HL-60 (cell line): ENCODE results near the gene ZNF146.

Source experiments
- GABPA ChIP-seq: IDR thresholded peaks from 2 replicates; pipeline ENCODE4 v1.6.1; 2012; ENCODE audit warnings: low read depth
- POLR2AphosphoS5 ChIP-seq: IDR thresholded peaks from 2 replicates; pipeline ENCODE4 v1.6.1; 2012; ENCODE audit warnings: low read depth
- SPI1 ChIP-seq: IDR thresholded peaks from 2 replicates; pipeline ENCODE4 v1.6.1; 2012; ENCODE audit warnings: low read depth, mild to moderate bottlenecking, borderline replicate concordance
- TF ChIP-seq, protein P1 (sequence below): IDR thresholded peaks from one replicate; pipeline ENCODE4 v1.5.1; 2011; ENCODE audit warnings: low read length, control low read depth, inconsistent platforms; ENCODE audit not compliant: insufficient read depth
- TF ChIP-seq, protein P2 (sequence below): IDR thresholded peaks from 2 replicates; pipeline ENCODE4 v1.6.1; 2012; ENCODE audit warnings: low read depth; ENCODE audit not compliant: insufficient replicate concordance

DNA sequence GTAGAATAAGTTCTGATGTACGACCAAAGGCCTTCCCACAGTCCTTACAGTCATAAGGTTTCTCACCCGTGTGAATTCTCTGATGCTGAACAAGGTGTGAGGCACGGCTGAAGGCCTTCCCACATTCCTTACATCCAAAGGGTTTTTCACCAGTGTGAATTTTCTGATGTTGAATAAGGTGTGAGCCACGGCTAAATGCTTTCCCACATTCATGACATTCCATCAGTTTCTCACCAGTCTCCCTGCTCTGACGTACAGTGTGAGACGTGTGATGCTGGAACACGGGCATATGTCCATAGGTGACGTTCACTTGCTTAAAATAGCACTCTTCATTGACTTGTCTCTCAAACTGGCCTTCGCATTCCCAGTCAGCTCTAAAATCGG, 31.7 kb upstream of the ZNF146 start:
- TF ChIP-seq POLR2AphosphoS5 (no peak), GABPA (no peak), SPI1 (no peak)
- TF ChIP-seq, protein P1, sequence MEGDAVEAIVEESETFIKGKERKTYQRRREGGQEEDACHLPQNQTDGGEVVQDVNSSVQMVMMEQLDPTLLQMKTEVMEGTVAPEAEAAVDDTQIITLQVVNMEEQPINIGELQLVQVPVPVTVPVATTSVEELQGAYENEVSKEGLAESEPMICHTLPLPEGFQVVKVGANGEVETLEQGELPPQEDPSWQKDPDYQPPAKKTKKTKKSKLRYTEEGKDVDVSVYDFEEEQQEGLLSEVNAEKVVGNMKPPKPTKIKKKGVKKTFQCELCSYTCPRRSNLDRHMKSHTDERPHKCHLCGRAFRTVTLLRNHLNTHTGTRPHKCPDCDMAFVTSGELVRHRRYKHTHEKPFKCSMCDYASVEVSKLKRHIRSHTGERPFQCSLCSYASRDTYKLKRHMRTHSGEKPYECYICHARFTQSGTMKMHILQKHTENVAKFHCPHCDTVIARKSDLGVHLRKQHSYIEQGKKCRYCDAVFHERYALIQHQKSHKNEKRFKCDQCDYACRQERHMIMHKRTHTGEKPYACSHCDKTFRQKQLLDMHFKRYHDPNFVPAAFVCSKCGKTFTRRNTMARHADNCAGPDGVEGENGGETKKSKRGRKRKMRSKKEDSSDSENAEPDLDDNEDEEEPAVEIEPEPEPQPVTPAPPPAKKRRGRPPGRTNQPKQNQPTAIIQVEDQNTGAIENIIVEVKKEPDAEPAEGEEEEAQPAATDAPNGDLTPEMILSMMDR: no peak
- TF ChIP-seq, protein P2, sequence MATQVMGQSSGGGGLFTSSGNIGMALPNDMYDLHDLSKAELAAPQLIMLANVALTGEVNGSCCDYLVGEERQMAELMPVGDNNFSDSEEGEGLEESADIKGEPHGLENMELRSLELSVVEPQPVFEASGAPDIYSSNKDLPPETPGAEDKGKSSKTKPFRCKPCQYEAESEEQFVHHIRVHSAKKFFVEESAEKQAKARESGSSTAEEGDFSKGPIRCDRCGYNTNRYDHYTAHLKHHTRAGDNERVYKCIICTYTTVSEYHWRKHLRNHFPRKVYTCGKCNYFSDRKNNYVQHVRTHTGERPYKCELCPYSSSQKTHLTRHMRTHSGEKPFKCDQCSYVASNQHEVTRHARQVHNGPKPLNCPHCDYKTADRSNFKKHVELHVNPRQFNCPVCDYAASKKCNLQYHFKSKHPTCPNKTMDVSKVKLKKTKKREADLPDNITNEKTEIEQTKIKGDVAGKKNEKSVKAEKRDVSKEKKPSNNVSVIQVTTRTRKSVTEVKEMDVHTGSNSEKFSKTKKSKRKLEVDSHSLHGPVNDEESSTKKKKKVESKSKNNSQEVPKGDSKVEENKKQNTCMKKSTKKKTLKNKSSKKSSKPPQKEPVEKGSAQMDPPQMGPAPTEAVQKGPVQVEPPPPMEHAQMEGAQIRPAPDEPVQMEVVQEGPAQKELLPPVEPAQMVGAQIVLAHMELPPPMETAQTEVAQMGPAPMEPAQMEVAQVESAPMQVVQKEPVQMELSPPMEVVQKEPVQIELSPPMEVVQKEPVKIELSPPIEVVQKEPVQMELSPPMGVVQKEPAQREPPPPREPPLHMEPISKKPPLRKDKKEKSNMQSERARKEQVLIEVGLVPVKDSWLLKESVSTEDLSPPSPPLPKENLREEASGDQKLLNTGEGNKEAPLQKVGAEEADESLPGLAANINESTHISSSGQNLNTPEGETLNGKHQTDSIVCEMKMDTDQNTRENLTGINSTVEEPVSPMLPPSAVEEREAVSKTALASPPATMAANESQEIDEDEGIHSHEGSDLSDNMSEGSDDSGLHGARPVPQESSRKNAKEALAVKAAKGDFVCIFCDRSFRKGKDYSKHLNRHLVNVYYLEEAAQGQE: no peak
